Stimulated activated CD4-positive, alpha-beta T cell treated with anti-CD3 and anti-CD28 coated beads, Interleukin-1b, Interleukin-23, amount 100 ng/mL, for 1 hour (primary cell): ENCODE measurements around the gene XBP1.
"Not testable (repeated sequence)": the region's sequence is repeated elsewhere in the genome, so short reads cannot be mapped to it uniquely, and the experiment has no call there.

Experiments used
- DNase-seq, 2 donors: peaks; one replicate each; pipeline ENCODE4 v3.0.0-alpha.2; 2020; ENCODE audit warnings: low read depth in 2 of 2

The XBP1 gene

DNA sequence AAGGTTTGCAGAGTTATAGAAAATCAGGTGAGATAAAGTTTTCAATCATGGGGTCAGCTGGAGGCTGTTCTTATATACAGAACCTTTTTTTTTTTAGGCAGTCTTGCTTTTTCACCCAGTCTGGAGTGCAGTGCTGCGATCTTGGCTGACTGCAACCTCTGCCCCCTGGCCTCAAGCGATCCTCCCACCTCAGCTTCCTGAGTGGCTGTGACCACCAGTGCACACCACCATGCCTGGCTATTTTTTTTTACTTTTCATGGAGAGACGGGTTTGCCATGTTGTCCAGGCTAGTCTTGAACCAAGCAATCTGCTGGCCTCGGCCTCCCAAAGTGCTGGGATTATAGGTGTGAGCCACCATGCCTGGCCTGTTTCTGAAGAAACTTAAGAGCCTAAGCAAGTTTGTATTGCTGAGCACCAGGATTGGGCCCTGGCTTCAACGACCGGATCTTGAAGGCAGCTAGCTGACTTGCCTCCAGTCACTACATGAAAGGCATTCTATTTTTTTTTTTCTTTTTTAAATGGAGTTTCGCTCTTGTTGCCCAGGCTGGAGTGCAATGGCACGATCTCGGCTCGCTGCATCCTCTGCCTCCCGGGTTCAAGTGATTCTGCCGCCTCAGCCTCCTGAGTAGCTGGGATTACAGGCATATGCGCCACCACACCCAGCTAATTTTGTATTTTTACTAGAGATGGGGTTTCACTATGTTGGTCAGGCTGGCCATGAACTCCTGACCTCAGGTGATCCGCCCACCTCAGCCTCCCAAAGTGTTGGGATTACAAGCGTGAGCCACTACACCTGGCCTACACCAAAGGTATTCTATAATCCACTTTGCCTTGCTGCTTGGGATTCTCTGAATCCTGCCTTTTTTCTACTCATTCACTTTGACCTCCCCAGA lies 7.6 kb downstream of the XBP1 start:
- DNase-seq: no peak

DNA sequence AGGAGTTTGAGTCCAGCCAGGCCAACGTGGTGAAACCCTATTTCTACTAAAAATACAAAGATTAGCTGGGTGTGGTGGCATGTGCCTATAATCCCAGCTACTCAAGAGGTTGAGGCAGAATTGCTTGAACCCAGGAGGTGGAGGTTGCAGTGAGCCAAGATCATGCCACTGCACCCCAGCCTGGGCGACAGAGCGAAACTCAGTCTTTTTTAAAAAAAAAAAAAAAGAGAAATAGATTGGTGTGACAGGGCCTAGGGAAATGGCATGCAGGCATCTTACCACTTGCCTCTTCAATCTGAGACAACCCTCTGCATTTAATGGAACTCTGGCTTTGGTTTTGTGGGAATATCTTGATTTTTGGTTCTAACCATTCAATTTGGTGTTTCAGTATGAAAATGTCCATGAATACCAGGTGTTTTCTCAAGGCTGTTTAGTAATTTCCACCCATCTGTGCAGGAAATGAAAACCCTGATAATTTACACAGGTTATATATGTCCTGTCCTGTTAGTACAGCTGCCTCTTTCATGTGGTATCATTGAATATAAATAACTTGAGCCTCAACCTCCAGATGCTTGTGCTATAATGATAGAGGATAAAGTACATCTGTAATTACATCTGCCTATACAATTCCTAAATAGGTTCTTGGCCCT lies 8.4 kb downstream of the XBP1 start:
- DNase-seq: no peak

DNA sequence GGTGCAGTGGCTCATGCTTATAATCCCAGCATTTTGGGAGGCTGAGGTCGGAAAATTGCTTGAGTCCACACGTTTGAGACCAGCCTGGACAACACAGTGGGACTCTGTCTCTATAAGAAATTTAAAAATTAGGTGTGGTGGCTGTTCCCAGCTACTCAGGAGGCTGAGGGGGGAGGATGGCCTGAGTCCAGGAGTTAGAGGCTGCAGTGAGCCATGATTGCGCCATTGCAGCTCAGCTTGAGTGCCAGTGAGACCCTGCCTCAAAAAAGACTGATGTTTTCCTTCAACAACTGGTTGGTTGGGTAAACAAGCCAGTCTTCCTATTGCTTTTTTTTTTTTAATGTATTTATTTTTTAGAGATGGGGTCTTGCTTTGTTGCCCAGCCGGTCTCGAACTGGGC lies 9.2 kb downstream of the XBP1 start:
- DNase-seq: no peak

DNA sequence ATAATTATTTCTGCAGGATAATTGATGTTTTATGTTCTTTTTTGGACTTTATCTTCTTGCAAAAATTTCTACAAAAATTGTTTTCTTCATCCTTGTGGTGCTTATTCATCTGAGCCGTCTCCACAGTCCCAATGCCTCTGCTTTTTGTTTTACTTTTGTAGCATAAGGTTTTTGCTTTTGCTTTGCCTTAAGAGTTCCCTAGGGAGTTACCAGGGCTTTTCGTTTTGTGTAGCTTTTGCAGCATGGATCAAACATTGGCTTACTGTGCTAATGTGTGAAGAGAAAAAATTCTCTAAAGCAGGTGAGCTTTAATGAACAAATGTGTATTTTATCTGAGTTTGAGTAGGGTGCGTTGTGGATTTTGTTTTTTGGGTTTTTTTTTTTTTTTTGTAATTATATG lies 11.8 kb downstream of the XBP1 start:
- no peak for DNase-seq

DNA sequence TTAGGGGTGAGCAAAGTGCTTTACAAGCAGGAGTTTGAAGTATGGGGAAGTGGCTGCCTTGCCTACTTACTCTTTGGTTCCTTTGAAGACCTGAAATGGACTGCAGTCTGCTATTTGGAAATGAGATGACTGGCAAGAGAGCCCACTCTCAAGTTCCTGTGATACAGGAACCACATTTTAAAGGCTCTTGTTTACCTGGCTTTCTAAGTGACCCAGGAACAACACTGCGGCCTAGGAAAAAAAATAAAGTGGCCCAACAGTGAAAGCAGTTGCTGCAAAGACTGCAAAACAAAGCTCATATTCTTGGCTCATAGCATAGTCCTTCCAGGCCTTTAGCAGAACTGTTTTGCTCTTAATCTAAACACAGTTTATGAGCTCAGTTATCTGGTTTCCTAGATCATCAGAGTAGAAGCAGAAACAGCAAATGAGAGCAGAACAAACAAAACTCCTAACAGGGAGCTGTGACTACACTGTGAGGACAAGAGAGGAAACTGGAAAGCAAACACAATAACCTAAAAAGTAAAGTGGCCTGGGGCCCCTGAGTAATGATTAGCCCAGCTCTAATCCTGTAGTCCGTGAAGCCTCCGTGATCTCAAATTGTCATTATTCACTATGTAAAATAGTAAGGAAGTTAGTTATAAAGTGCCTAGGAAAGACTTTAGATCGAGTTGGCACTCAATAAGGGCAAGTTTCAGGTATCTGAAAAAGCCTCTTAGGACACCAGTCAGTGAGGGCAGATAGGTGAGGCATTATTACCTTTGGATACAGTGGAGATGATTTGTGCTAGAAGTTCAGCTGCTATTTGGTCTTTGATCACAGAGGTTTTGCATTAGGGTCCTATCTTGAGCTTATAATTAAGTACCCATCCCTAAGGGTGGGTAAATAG lies 16.3 kb downstream of the XBP1 start:
- no peak for DNase-seq

DNA sequence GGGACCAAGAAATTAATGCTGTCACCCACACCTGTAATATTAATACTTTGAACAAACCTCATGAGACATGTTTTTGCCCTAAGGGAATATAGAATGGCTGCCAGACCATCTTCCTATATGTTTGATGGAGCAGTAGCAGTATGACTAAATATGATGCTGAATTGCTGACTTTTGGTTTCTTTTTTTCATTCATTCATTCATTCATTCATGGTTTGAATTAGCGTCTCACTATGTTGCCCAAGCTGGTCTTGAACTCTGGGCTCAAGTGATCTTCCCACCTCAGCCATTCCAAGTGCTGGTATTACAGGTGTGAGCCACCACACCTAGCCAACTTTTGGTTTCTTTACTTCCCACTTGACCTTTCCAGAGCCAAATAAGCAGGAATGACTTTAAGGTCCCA lies 20.1 kb downstream of the XBP1 start:
- DNase-seq: no peak

DNA sequence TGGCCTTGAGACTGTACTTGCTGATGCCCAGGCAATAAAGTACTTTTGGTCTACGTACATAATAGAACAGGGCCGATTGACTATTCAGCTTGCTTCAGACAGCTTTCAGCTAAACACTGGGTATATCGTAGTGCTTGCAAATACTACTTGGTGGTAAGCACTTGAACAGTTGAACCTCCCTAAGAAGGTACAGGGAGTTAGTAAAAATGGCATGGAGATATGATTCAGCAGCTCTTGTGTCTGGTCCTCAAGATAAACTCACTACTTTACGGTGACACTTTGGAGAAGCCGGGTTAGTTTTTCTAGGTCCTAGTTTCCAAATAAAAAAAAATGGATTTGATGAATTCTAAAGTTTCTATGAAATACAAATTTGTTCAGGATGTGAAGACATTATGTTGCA lies 20.5 kb downstream of the XBP1 start:
- no peak for DNase-seq

DNA sequence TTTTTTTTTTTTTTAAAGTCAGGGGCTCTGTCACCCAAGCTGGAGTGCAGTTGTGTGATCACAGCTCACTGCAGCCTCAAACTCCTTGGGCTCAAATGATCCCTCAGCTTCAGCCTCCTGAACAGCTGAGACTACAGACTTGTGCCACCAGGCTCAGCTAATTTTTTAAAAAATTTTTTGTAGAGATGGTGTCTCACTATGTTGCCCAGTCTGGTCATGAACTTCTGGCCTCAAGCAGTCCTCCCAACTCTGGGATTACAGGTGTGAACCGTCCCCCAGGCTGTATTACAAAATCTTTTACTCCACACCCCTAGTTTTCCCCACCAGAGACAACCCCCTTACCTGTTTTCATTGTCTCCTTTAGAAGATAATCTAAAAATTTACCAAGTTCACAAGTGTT lies 26.0 kb downstream of the XBP1 start:
- no peak for DNase-seq

DNA sequence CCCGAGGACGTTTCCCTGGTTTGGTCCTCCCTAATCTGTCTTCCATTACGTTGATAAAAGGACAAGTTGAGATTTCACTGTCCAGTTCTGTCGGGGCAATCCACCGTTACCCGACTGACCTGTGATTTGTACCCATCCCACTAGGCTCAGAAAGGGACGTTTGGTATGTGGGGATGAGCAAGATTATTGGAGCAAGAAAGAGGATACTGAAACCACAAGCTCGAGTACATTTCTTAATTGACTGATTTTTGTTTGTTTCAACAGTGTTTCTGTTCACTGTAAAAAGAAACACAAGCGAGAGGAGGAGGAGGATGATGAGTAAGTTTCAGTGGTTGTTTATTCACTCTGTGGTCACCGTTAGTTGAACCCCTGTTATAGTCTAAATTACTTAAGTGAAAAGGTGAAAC lies 26.9 kb downstream of the XBP1 start:
- DNase-seq: no peak

DNA sequence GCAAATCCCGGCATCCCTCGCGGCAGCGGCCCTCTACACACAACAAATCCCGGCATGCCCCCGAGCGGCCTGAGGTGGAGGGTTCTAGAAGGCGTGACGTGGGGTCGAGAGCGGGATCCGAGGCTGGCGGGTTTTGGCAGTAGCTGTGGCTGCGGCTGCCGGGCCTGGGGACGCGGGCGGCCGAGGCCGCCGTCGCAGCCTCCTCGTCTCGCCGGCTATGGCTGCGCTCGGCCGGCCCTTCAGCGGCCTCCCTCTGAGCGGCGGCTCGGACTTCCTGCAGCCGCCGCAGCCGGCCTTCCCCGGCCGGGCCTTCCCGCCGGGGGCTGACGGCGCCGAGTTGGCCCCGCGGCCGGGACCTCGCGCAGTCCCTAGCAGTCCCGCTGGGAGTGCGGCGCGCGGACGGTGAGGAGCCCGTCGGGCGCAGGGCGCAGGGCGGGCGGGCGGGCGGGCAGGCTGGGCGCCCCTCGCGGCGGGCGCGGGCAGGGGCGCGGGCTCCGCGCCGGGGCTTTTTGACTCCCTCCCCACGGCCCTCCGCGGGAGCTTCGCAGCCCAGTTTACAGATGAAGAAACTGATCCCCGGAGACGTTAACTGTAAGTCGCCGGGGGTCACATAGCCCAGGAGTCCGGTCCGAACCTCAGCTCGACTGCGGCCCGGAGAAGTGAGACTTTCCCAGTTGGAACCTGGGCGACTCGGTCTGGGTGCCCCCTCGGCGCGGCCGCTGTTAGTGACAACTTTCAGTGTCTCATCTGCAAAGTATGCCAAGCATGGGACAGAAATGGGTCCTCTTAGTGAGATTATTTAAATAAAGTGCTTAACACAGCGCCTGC lies 27.5 kb downstream of the XBP1 start, which contains the start of gene CCDC117:
Gene CCDC117 (plus strand): TSS at position 63 of the 828 bp plus-strand sequence. CDS start 155 bp downstream, at position 218.
- DNase-seq: peak; percentile 78 to 82

DNA sequence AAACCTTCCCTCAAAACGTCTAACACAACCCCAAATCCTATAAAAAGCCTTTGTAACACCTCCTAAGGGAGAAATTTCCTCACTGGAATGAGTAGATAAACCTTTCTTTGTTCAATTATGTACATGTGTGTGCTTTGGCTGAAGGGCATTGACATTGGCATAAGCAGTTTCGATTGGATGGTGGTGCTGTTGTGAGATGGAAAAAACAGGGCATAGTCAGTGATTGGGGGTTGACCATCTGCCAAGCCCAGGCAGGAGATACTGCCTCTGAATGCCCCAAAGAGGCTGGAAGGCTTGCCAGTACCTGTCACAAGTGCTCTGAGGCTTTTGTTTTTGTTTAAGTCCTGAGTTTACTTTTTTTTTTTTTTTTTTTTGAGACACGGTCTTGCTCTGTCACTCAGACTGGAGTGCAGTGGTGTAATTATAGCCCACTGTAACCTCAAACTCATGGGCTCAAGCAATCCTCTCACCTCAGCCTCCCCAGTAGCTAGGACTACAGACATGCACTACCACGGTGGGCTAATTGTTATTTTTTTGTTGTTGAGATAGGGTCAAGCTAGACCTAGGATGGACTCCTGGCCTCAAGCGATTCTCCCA lies 29.1 kb downstream of the XBP1 start:
- DNase-seq: no peak

DNA sequence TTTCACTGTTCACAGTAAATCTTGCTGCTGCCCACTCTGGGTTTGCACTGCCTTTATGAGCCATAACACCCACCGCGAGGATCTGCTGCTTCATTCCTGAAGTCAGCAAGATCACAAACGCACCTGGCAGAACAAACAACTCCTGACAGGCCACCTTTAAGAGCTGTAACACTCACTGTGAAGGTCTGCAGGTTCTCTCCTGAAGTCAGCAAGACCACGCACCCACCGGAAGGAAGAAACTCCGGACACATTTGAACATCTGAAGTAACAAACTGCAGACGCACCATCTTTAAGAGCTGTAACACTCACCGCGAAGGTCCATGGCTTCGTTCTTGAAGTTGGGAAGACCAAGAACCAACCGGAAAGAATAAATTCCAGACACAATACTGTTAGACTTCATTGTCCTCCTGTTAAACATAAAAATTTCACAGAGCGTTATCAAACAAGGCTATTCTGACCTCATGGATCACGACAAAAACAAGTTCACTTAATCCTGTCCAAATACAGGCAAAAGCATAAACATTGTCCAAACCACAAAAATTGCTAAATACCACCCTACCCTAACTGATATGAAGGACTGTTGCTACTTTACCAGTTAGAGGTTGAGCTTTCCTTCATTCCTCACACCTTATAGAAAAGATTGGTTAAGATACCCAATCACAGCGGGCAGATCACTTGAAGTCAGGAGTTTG lies 30.8 kb downstream of the XBP1 start:
- no peak for DNase-seq

DNA sequence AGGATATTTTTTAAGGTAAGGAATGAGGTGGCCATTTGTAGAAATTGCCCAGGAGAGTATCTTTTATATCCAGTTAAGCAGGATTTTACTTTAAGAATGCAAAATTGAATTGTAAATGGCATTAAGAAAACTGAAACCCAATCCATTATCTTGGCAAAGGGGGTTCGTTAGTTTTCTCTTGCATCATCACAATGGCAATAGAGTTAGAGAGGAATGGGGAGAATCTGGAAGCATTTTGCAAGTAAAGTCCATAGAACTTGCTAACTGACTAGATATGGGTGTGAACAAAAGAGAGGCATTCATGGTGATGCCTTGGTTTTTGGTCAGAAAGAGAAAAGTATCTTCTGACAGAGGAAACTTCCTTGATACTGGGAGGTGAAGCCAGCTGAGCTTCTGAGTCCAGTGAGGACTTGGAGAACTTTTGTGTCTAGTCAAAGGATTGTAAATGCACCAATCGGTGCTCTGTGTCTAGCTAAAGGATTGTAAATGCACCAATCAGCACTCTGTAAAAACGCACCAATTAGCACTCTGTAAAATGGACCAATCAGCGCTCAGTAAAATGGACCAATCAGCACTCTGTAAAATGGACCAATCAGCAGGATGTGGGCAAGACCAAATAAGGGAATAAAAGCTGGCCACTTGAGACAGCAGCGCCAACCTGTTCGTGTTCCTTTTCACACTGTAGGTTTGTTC lies 31.5 kb downstream of the XBP1 start:
- DNase-seq: no peak

DNA sequence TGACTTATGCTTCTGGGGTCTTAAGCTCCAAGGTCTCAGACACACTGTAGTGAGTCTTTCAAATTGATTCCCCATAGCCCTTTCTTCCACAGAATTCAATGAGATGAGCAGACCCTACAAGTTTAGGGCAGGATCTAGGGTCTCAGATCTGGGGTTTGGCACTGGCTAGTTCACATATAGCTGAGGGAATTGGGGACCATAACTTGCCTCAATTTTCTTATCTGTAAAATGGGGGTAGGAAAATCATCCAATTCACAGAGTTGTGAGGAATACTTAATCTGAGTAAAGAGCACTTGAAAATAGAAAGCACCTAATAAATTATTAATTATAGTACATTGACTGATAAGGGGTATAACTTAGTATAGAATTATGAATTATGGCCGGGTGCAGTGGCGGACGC lies 33.7 kb downstream of the XBP1 start:
- DNase-seq: no peak

DNA sequence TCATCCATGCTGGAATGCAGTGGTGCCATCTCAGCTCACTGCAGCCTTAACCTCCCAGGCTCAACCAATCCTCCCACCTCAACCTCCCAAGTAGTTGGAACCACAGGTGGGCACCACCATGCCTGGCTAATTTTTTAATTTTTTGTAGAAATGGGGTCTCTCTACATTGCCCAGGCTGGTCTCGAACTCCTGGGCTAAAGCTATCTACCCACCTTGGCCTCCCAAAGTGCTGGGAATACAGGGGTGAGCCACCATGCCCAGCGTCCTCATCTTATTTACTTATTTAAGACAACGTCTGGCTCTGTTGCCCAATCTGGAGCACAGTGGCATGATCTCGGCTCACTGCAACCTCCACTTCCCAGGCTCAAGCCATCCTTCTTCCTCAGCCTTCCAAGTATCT lies 38.4 kb downstream of the XBP1 start:
- DNase-seq: not testable (repeated sequence)

DNA sequence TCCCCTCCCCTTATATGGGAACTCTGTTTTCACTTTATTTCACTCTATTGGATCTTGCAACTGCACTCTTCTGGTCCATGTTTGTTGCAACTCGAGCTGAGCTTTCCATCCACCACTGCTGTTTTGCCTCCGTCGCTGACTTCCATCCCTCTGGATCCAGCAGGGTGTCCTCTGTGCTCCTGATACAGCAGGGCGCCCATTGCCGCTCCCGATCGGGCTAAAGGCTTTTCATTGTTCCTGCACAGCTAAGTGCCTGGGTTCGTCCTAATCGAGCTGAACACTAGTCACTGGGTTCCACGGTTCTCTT lies 39.0 kb downstream of the XBP1 start:
- DNase-seq: no peak

DNA sequence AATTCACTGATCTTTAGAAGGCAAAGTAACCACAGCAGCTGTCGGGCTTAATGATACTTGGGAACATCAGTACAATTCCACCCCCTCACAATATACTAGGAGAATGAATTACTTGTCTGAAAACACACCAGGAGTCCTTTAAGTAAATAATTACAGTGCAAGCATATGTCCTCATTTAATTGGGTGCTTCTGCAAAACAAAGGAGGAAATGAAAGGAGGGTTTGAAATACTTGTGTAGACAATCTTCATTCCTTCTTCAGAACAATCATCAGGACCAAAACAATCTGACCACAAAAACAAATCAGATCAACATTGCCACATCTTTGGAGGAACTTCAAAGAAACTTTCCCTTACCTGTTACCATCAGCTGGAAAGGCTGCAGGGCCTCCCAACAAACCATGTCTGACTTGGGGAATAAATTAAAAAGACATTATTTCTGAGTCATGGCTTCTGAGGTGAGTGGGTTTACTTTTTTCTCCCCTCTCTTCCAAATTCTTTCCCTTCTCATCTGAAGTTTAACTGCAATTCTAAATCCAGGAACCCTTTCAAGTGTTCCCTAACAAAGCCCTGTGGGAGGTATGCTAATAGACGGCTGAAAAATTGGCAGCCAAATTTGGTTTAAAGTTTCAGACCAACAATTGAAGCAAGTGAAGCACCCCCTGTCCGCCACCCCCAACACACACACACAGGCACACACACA lies 40.4 kb downstream of the XBP1 start:
- DNase-seq: no peak

DNA sequence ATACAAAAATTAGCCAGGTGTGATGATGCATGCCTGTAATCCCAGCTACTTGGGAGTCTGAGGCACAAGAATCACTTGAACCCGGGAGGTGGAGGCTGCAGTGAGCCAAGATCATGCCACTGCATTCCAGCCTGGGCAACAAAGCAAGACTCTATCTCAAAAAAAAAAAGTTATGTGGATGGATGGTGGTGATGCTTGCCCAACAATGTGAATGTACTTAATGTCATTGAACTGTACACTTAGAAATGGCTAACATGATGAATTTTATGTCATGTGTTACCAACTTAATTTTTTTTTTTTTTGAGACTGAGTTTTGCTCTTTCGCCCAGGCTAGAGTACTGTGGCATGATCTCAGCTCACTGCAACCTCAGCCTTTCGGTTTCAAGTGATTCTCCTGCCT lies 45.9 kb downstream of the XBP1 start:
- DNase-seq: not testable (repeated sequence)

DNA sequence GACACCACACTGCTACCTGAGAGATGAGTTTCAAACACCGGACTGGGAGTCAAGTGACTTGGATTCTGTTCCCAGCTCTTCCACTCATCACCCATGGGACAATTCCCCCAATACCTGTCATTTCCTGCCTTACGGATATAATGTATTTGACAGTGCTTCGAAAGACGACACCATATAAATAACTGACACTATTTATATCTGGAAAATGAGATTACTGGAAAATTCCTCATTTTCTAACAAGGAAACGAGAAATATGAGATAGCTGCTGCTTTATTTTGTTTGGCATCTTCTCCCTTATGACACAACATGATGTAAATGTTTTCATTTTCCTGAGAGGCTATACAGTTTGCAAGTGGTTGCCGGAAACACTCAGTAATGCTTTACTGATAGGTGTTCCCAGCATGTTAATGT lies 49.9 kb downstream of the XBP1 start:
- no peak for DNase-seq
